GM23248 (cell line): ENCODE data around the gene FBXO27.

Experiments used
- EZH2 ChIP-seq: fragments of 200-600 bp; sonication (generic); IDR thresholded peaks from 2 replicates; pipeline ENCODE4 v1.6.1; 2018; ENCODE audit warnings: antibody characterized with exemption, mild to moderate bottlenecking; ENCODE audit not compliant: insufficient read depth, poor library complexity, severe bottlenecking
- EZH2phosphoT487 ChIP-seq: fragments of 200-600 bp; sonication (generic); IDR thresholded peaks from 2 replicates; pipeline ENCODE4 v1.6.1; 2018; ENCODE audit warnings: antibody characterized with exemption, moderate library complexity, mild to moderate bottlenecking, low read depth; ENCODE audit not compliant: insufficient read depth

GRCh38 chr19:39046037-39046821 is 13.9 kb upstream of the FBXO27 start:
- no peak for TF ChIP-seq EZH2
- TF ChIP-seq EZH2phosphoT487: no peak
